MM.1S (cell line): ENCODE measurements around the gene IMMP2L.

Source experiments
- DNase-seq: peaks from one replicate; pipeline ENCODE4 v3.0.0-alpha.2; 2015
- H2AFZ ChIP-seq: fragments of 300-600 bp; sonication (generic); 2 replicates; pipeline ENCODE4 v1.6.0; 2016; ENCODE audit warnings: antibody characterized with exemption, low read length
- H3F3A ChIP-seq: fragments of 300-600 bp; sonication (generic); 2 replicates; pipeline ENCODE4 v1.6.1; 2016; ENCODE audit warnings: mild to moderate bottlenecking, antibody characterized with exemption, low read length, moderate library complexity, mixed read lengths; ENCODE audit not compliant: insufficient read depth
- H3K27ac ChIP-seq: fragments of 300-600 bp; sonication (generic); 2 replicates; pipeline ENCODE4 v1.5.1; 2016; ENCODE audit warnings: mild to moderate bottlenecking, low read length
- H3K27me3 ChIP-seq: fragments of 300-600 bp; sonication (generic); replicated peaks from 2 replicates; pipeline ENCODE4 v1.6.0; 2016; ENCODE audit warnings: low read length; ENCODE audit not compliant: insufficient read depth
- H3K36me3 ChIP-seq: fragments of 300-600 bp; sonication (generic); replicated peaks from 2 replicates; pipeline ENCODE4 v1.6.1; 2016; ENCODE audit warnings: mild to moderate bottlenecking, low read length, mixed read lengths; ENCODE audit not compliant: insufficient read depth
- H3K4me1 ChIP-seq: fragments of 300-600 bp; sonication (generic); 2 replicates; pipeline ENCODE4 v1.6.1; 2016; ENCODE audit warnings: low read length, mixed read lengths
- H3K4me2 ChIP-seq: fragments of 300-600 bp; sonication (generic); 2 replicates; pipeline ENCODE4 v1.6.0; 2016; ENCODE audit warnings: low read depth, low read length
- H3K4me3 ChIP-seq: fragments of 300-600 bp; sonication (generic); 2 replicates; pipeline ENCODE4 v1.5.1; 2016; ENCODE audit warnings: low read length, mixed read lengths
- H3K79me2 ChIP-seq: fragments of 300-600 bp; sonication (generic); 2 replicates; pipeline ENCODE4 v1.6.1; 2016; ENCODE audit warnings: mixed run types, low read length, mixed read lengths
- H3K9ac ChIP-seq: fragments of 300-600 bp; sonication (generic); 2 replicates; pipeline ENCODE4 v1.6.1; 2016; ENCODE audit warnings: low read length, mixed read lengths
- H3K9me2 ChIP-seq: fragments of 300-600 bp; sonication (generic); replicated peaks from 2 replicates; pipeline ENCODE4 v1.6.1; 2016; ENCODE audit warnings: mild to moderate bottlenecking, low read length, mixed read lengths; ENCODE audit not compliant: insufficient read depth
- H3K9me3 ChIP-seq: fragments of 300-600 bp; sonication (generic); replicated peaks from 2 replicates; pipeline ENCODE4 v1.6.1; 2016; ENCODE audit warnings: mild to moderate bottlenecking, low read length, mixed read lengths; ENCODE audit not compliant: insufficient read depth
- H4K20me1 ChIP-seq: fragments of 300-600 bp; sonication (generic); 2 replicates; pipeline ENCODE4 v1.6.1; 2016; ENCODE audit warnings: mild to moderate bottlenecking, low read length, moderate library complexity, mixed read lengths; ENCODE audit not compliant: insufficient read depth
- EZH2 ChIP-seq: fragments of 300-600 bp; sonication (generic); optimal IDR thresholded peaks from 2 replicates; pipeline ENCODE3; 2017; ENCODE audit warnings: low read depth, mild to moderate bottlenecking, antibody characterized with exemption, low read length, mixed read lengths
- EZH2phosphoT487 ChIP-seq: fragments of 300-600 bp; sonication (generic); IDR thresholded peaks from 2 replicates; pipeline ENCODE4 v1.6.1; 2018; ENCODE audit warnings: antibody characterized with exemption, low read length
- TF ChIP-seq, protein P1 (sequence below): fragments of 300-600 bp; sonication (generic); IDR thresholded peaks from 2 replicates; pipeline ENCODE4 v1.5.1; 2016; ENCODE audit warnings: antibody characterized with exemption, low read length, mixed read lengths

IMMP2L gene

DNA sequence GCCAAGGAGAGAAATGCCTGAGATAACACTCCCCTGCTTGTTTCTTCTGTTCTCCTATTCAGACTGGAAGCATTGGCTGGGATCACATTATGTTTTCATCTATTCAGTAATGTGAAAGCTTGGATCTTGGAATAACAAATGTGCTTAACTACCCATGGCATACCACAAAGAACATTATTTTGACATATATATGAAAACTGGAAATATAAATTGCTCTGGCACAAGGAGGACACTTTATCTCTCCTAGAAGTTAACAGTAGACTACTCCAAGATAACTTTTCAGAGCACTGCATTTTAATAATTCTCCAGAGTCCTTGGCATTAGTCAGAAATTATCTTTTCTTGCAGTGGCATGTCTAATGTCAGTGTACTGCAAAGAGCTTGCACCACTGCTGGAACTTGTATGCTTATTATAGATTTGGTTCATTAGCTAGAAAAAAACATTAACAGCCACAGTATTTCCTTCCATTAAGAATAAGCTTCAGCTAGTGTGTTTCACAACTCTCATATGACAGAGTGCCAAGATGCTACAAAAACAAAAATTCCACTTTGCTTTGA is 640.6 kb downstream of the IMMP2L start:
- no peak overlapping the region for H2AFZ ChIP-seq
- H3K27me3 ChIP-seq, result no peaks in the 10 kb centered on the region
- TF ChIP-seq EZH2 (no peak), EZH2phosphoT487 (no peak)
- TF ChIP-seq, protein P1, sequence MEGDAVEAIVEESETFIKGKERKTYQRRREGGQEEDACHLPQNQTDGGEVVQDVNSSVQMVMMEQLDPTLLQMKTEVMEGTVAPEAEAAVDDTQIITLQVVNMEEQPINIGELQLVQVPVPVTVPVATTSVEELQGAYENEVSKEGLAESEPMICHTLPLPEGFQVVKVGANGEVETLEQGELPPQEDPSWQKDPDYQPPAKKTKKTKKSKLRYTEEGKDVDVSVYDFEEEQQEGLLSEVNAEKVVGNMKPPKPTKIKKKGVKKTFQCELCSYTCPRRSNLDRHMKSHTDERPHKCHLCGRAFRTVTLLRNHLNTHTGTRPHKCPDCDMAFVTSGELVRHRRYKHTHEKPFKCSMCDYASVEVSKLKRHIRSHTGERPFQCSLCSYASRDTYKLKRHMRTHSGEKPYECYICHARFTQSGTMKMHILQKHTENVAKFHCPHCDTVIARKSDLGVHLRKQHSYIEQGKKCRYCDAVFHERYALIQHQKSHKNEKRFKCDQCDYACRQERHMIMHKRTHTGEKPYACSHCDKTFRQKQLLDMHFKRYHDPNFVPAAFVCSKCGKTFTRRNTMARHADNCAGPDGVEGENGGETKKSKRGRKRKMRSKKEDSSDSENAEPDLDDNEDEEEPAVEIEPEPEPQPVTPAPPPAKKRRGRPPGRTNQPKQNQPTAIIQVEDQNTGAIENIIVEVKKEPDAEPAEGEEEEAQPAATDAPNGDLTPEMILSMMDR, result no peak
- peaks cover 26% of the 10 kb centered on the region for H3K4me1 ChIP-seq
- no peak overlapping the region for H3K4me3 ChIP-seq
- peaks cover 11% of the 10 kb centered on the region for H3F3A ChIP-seq
- no peak overlapping the region for H3K9ac ChIP-seq
- H3K27ac ChIP-seq, result no peak overlapping the region
- H3K9me2 ChIP-seq, result no peaks in the 10 kb centered on the region
- no peaks in the 10 kb centered on the region for H3K36me3 ChIP-seq
- H3K4me2 ChIP-seq, result no peak overlapping the region
- H4K20me1 ChIP-seq, result no peaks in the 10 kb centered on the region
- no peaks in the 10 kb centered on the region for H3K9me3 ChIP-seq
- no peak for DNase-seq
- no peaks in the 10 kb centered on the region for H3K79me2 ChIP-seq

DNA sequence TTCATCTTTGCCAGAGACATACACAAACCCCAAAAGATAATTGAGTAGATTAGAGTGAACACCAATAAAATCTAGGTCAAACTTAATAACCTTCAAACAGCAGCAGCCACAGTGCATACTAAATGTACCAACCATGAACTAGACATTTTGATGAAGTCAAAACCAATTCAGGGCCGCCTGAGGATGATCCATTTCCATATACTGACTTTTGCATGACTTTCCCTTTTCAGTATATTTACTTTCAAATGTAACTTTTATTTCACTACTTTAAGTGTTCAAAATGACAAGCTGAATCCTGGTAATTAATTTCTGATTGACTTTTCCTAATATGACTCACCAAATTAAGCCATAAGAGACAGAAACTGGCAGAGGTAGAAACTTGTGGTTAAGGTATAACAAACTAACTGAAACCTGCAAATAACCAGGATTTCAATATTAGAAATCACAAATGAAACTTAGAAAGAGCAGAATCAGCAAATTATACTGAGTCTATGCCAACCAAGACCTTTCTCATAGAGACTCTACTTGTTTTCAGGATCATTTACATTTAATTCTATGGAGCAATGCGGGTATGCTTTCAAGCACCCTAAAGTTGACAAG is 643.2 kb downstream of the IMMP2L start:
- peak overlapping the region; percentile 65 for H3K4me2 ChIP-seq
- no peaks in the 10 kb centered on the region for H3K9me2 ChIP-seq
- peak overlapping the region; percentile 6; the same call in 1 of the 2 replicates for H3K27ac ChIP-seq
- no peaks in the 10 kb centered on the region for H3K36me3 ChIP-seq
- H3K9ac ChIP-seq, result no peak overlapping the region
- no peaks in the 10 kb centered on the region for H3K9me3 ChIP-seq
- H3K79me2 ChIP-seq, result no peaks in the 10 kb centered on the region
- no peaks in the 10 kb centered on the region for H4K20me1 ChIP-seq
- H3F3A ChIP-seq, result peaks cover 11% of the 10 kb centered on the region
- peaks cover 29% of the 10 kb centered on the region for H3K4me1 ChIP-seq
- TF ChIP-seq EZH2phosphoT487 (peak; percentile 95), EZH2 (no peak)
- TF ChIP-seq, protein P1, result no peak
- H2AFZ ChIP-seq, result no peak overlapping the region
- peak; percentile 96 for DNase-seq
- no peaks in the 10 kb centered on the region for H3K27me3 ChIP-seq
- H3K4me3 ChIP-seq, result peak overlapping the region; percentile 6; the same call in 1 of the 2 replicates

DNA sequence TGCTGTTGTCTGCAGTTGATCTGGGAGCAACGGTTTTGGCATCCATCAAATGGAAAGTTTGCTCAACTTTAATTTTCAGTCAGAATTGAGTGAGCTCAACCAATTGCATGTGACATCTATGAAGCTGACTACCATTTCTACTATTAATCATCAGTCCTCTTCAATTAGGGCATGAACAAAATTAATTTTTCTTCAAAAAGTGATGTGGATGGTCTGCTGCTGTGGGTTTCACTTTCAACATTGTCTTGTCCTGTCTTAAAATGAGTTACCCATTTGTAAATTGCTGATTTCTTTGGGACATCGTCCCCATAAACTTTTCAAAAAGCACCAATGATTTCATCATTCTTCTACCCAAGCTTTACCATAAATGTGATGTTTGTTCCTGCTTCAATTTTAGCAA is 648.0 kb downstream of the IMMP2L start:
- H3K36me3 ChIP-seq, result no peaks in the 10 kb centered on the region
- peaks cover 6% of the 10 kb centered on the region for H3F3A ChIP-seq
- H3K27ac ChIP-seq, result no peak overlapping the region
- no peak overlapping the region for H3K4me2 ChIP-seq
- no peak overlapping the region for H3K9ac ChIP-seq
- H3K4me3 ChIP-seq, result no peak overlapping the region
- H3K4me1 ChIP-seq, result peaks cover 11% of the 10 kb centered on the region
- H3K9me3 ChIP-seq, result no peaks in the 10 kb centered on the region
- TF ChIP-seq, protein P1, result no peak
- TF ChIP-seq EZH2 (no peak), EZH2phosphoT487 (no peak)
- no peaks in the 10 kb centered on the region for H3K27me3 ChIP-seq
- H4K20me1 ChIP-seq, result no peaks in the 10 kb centered on the region
- H3K9me2 ChIP-seq, result no peaks in the 10 kb centered on the region
- H2AFZ ChIP-seq, result no peak overlapping the region
- no peak for DNase-seq
- H3K79me2 ChIP-seq, result no peaks in the 10 kb centered on the region
